Activated CD4-positive, alpha-beta T cell treated with anti-CD3 and anti-CD28 coated beads, Interleukin-2, amount 50 U/mL, for 4 hours (primary cell): ENCODE data around the gene ACP4.

Source experiments
- DNase-seq, 2 experiments: peaks; one replicate each; pipeline ENCODE4 v3.0.0-alpha.2; 2020

The ACP4 gene

DNA sequence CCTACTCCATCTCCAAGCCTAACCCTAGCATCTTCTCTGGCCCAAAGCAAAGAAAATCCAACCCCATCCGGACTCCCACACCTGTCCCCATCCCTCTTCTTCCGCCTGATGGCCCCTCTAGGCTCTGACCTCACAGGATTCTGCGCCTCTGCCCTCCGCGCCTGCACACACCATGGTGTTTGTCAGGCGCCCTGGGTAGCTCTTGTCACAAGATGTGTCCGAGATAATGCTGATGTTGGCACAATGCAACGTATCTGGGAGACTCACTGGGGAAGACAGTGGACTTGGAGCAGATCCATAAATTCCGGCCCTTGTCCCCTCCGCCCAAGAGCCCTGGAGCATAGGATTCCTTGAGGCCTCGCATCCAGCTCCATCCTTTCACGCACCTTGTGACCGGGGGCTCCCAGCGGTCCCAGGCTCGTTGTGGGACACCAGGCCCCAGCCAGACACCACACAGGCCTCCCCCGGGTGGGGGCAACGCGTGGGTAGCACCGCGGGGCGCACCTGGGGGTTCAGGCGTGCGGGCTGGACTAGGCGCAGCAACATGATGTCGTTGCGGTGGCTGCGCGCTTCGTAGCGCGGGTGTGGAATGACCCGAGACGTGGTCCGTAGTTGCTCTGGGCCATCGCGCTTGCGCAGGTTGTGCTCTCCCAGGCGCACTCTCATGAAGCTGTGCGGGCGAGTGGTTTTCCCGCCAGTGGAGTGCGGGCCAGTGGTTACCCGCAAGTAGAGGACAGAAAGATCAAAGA is 36.5 kb downstream of the ACP4 start:
- DNase-seq = no peak

- no peak for DNase-seq
These were observed 37.3 kb downstream of the ACP4 start for GRCh38 chr19:50827476-50827875.

GRCh38 chr19:50829801-50830200 is 39.6 kb downstream of the ACP4 start:
- DNase-seq = no peak

- DNase-seq = no peak
These were observed 40.2 kb downstream of the ACP4 start for GRCh38 chr19:50830266-50831025.

DNA sequence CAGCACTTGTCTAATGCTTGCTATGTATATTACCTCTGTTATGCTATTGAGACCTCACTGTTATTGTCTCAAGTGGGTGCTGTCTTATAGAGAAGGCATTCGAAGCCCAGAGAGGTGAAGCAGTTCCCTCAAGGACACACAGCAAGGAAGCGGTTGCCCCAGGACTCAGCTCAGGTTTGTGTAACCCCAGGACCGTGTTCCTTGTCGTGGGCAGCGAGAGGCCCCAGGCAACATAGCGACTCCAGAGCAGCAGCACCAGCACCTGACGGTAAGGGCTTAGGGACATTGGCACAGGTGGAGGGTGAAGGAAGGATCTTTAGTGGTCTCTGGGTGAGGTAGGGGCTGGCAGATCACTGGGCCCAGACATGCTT is 40.8 kb downstream of the ACP4 start:
- no peak for DNase-seq

DNA sequence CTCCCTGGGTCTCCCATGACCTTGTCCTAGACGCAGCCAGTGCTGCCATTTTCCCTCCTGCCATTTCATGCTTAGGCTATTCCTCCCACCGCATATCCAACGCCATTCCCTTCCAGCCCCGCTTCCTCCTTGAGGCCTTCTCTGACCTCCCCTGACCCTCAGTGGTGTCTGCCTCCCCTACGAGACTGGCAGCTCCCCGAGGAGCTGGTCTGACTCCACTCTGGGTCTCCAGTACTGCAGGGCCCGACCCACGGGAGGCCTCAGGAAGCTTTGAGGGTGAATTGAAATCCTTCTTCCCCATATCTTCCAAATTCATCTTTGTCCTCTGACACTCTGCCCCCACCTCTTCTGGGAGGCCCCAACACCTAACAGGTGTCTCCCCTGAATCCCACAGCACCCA is 42.5 kb downstream of the ACP4 start:
- DNase-seq = no peak

GRCh38 chr19:50833117-50833801 is 43.0 kb downstream of the ACP4 start, which contains the start of gene KLK15:
Gene KLK15, minus strand, starts transcription at chr19:50833574. Its CDS starts 2,082 bp downstream, at chr19:50831492.
- DNase-seq = no peak

- DNase-seq = no peak
These were observed 43.6 kb downstream of the ACP4 start for GRCh38 chr19:50833802-50834167.

GRCh38 chr19:50835103-50835784 is 45.0 kb downstream of the ACP4 start:
- DNase-seq = no peak

DNA sequence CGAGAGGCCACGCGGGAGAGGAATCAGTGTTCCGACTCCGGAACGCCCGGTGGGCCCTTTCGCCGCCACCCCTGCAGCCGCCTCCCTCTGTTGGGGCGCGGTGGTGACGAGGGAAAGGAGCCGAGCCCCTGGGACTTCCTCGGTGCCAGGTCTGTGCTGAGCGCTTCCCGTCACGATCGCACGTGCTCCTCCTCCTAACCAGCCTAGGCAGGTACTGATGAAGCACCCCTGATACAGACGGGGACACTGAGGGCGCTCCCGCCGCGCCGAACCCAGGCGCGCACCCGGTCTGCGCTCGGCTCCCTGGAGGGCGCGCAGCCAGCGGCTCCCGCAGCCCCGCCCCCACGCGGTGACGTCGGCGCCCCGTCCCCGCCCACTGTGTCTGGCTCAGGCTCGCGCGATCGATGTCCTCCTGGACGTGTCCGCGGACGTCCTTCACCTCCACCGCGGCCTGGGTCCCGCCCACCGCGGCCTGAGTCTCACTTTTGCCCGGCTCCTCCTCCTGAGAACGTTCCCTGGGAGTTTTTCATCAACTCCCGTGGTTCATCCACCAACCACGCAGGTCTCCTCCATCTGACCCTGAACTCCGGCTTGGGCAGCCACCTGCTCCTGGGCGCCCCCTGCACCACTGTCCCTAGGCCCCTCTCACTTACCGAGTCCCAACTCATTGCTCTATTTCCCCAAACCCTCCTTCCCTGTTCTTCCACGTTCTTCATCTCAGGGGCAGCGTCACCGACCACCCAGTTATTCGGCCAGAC is 45.7 kb downstream of the ACP4 start:
- DNase-seq = peak; percentile 56

GRCh38 chr19:50836543-50837195 is 46.5 kb downstream of the ACP4 start:
- DNase-seq = no peak

- DNase-seq = no peak
These were observed 47.1 kb downstream of the ACP4 start for GRCh38 chr19:50837300-50837699.

- no peak for DNase-seq
These were observed 48.0 kb downstream of the ACP4 start for GRCh38 chr19:50838239-50838638.

DNA sequence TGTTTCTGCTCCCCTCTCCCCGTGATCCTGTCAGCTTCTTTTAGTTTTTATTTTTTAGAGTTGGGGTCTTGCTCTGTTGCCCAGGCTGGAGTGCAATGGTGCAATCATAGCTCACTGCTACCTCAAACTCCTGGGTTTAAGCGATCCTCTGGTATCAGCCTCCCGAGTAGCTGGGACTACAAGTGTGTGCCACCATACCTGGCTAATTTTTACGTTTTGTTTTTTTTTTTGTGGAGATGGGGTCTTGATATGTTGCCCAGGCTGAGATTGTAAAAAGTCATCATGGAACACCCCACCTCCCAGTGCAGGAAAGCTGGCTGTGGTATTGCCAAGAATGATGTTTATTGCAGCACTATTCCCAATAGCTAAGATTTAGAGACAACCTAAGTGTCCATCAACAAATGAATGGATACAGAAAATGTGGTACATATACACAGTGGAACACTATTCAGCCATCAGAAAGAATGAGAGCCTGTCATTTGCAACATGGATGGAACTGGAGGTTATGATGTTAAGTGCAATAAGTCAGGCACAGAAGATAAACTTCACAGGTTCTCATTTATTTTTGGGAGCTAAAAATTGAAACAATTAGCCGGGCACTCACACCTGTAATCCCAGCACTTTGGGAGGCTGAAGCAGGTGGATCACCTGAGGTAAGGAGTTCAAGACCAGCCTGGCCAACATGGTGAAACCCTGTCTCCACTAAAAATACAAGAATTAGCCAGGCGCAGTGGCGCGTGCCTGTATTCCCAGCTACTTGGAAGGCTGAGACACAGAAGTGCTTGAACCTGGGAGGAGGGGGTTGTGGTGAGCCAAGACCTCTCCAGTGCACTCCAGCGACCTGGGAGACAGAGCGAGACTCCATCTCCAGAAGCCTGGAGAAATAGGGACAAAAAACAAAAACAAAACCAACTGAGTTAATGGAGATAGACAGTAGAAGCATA is 49.8 kb downstream of the ACP4 start:
- no peak for DNase-seq

GRCh38 chr19:50842130-50842529 is 51.9 kb downstream of the ACP4 start:
- DNase-seq = no peak

DNA sequence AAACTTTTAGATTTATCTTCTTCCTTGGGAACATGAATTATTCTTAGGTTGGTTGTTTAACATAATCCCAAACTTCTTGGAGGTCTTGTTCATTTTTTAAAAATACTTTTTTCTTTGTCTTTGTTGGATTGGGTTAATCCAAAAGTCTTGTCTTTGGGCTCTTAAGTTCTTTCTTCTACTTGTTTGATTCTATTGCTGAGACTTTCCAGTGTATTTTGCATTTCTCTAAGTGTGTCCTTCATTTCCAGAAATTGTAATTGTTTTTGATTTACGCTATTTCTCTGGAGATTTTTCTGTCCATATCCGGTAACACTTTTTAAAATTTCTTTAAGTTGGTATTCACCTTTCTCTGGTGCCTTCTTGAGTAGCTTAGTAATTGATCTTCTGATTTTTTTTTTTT is 53.0 kb downstream of the ACP4 start:
- DNase-seq = no peak

GRCh38 chr19:50843701-50844221 is 53.5 kb downstream of the ACP4 start:
- DNase-seq = no peak

DNA sequence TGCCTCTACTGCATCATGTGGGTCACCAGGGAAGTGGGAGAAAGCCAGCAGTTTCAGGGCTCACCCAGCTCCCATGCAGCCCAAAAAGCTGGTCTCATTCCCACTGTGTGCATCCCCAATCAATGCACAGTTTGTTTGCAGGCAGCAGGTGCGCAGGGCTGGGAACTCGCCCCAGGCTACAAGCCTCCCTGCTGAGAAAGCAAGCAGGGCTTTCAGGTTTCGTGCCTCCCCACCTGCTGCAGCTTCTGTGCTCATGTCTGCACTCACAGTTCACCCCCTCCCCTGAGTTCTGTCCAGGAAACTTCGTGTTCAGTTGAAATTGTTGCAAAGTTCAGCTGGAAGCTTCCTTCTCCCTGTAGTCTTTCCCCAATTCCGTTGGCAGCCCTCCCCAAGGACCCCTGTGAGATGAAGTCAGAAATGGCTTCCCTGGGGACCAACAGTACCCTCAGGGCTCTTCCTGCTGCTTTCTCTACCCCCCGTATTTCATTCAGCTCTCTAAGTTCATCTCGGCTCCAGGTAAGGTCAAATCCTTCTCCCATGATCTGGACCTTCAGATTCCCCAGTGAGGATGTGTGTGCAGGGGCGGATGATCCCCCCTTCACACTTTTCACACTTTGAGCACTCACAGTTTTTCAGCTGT is 54.2 kb downstream of the ACP4 start:
- DNase-seq = no peak
